ENCODE measurements around the gene ANTXR2.

Gene ANTXR2

GRCh38 chr4:80069108-80069836, 3.8 kb downstream of the ANTXR2 start:
- DNase-seq (ENCODE audit: low read depth): no peak

DNA sequence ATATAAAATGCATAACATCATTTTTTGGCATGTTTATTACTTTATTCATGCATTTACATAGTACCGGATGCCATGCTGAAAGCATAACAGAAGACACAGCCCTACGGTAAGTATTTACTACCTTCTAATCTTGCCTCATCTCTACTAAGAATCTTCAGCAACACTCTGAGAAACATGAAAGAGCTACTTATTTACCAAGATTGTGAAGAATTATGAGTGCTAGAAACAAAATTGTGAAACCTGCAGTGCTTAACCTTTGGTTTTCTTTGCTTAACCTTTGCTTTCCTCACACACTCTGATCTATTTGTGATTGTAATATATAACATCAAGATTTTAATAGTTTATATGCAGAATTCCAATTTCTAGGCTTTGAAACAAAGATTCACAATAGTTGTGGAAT, 7.4 kb downstream of the ANTXR2 start:
- DNase-seq (ENCODE audit: low read depth): no peak

- DNase-seq (ENCODE audit: low read depth): no peak
These were observed 10.5 kb downstream of the ANTXR2 start for GRCh38 chr4:80062527-80062926.

- DNase-seq (ENCODE audit: low read depth): no peak
These were observed 12.2 kb downstream of the ANTXR2 start for GRCh38 chr4:80060804-80061203.

- no peak for DNase-seq (ENCODE audit: low read depth)
These were observed 14.3 kb downstream of the ANTXR2 start for GRCh38 chr4:80058740-80059139.

GRCh38 chr4:80054375-80054774, 18.7 kb downstream of the ANTXR2 start:
- DNase-seq (ENCODE audit: low read depth): no peak

- no peak for DNase-seq (ENCODE audit: low read depth)
These were observed 19.7 kb downstream of the ANTXR2 start for GRCh38 chr4:80053140-80053910.

DNA sequence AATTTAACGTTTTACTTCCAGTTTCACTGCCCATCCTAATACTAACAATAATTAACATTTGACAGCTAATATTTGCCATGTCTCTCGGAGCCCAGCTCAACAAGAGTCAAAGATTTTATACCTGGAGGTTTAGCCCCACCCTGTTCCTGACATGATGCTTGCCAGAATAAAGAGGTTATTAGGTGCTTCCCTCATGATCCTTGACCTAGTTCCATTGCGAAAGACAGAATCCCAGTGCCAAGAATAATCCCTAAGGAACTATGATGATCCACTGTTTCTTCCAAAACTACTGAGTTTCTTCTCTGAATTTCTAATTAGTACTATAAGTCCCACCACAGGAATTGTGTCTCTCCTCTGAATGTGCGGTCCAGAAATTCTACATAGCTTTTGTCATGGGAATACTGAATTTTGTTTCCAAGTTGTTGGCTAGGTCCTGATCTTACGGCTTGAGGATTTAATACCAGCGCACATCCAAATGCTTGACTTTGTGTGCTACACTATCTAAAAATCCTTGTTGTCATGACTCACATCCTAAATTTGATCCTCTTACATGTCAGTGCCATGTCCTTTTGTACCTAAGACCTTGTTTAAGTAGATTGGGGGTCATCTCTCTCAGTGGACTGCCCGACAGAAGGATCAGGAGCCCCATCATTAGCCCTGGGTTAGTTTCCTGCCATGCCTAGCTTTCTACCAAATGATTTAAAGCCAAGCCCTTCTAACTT, 23.1 kb downstream of the ANTXR2 start:
- DNase-seq (ENCODE audit: low read depth): no peak

DNA sequence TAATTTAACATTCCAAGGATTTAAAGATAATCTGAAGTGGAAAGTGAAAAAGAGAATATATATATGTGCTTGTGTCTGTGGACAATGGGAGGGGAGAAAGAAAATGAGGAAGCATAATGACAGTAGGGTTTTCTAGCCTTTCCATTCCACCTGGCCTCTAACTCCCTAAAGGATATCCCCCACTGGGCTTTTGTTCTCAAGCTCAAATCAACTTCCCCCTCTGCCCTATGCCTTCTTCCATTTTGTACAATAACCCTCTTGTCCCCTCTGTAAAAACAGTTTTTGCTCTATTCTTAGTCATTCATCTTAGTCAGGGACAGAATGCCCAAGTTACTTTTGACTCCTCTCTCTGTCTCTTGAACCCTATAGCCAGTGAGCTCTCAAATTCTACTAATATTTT, 23.6 kb downstream of the ANTXR2 start:
- DNase-seq (ENCODE audit: low read depth): no peak

DNA sequence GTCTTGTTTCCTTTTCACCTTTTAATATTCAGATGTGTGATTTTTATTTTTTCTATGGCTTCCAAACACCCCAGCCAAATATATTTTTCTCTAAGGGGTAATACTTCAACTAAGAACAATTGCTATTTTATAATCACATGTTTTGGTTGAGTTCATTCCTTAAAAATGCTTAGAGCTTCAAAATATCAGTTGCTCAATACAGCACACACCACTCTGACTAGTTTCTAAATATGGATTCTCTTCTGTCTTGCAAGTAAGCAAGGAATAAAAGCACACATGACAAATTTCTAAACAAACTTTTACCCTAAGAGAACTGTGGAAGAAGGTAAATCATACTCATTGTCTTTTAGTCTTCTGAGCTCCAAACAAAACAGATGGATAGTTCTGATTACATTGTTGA, 27.2 kb downstream of the ANTXR2 start:
- DNase-seq (ENCODE audit: low read depth): no peak

- no peak for DNase-seq (ENCODE audit: low read depth)
These were observed 29.5 kb downstream of the ANTXR2 start for GRCh38 chr4:80043541-80043940.

DNA sequence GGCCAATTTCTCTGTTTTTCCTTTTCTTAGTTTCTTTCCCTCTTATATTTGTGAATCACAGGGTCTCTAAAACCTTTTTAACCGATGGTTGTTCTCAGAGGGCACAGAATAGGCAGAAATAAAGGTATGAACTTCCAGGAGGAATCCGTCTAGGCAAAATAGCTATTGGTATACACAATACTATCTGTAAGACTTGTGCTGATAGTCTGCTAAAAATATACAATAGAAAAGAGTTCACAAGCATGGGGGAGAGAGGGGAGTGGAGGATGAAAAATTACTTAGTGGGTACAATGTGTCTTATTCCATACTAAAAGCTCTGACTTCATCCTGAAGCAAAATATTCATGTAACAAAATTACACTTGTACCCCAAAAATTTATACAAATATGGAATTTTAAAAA, 30.2 kb downstream of the ANTXR2 start:
- no peak for DNase-seq (ENCODE audit: low read depth)

DNA sequence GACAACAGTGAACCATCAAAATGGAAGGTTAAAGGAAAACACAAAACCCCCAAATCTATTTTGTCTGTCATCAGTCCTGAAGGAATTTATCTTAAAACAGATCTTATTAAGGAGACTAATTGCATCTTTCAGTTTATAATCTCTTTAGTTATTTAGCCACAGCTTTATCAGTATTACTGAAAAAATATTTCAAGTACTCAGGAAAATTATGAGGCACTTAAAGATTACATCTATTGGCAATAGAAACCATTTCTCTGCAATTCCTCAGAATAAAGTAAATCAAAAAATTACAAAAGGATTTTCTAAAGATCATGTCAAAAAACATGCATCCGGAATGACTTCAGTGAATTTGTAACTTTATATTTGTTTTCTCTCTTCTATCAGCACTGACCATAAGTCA, 35.2 kb downstream of the ANTXR2 start:
- DNase-seq (ENCODE audit: low read depth): no peak

DNA sequence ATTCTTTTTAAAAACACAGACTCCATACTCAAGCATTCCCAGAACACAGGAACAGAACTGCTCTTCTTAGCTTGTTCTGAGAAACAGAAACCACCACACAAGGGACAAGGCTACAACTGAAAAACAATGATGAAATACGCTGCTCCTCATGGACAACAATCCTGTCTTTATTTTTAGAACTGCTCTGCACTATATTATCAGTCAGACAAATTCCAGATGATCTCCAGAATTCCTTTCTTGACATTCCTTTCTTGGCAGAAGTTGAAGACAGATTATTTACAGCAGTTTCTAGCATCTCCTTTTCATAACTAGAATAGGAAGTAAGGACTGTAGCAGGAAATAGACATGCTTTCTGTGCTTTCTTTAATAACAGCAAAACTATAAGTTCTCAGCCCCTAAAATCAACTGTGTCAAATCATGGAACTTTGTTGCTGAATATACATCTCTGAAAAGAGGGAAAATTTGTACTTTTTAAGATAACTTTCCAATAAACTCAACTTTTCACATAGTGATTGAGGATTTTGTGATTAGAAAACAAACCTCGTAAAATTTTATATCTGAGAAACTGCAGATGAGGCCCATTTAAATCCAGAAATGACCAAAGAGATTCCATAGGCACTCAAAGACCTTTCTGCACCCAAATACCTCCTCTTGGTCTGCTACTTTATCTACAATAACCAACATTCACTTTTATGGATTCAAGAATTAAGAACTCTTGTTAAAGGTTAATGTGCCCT, 35.9 kb downstream of the ANTXR2 start:
- DNase-seq (ENCODE audit: low read depth): no peak

- DNase-seq (ENCODE audit: low read depth): no peak
These were observed 36.7 kb downstream of the ANTXR2 start for GRCh38 chr4:80036306-80036705.

DNA sequence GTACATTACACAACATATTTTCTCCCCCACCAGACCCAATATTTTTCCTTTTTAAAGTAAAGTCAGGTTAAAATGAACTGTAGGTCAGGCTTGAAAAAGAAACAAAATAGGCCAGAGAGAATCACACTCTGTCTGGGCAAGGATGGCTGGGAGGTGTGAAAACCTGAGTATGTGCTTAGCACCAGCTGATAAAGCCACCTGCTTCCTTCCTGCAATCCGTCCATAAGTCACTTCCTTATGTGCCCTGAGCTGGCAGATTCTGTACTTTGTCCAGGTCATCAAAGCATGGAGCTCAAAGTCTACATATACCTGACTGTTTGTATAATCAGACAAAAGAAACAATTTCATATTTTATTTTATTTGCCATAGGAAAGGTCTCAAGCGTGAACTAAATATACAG, 37.7 kb downstream of the ANTXR2 start:
- no peak for DNase-seq (ENCODE audit: low read depth)

- no peak for DNase-seq (ENCODE audit: low read depth)
These were observed 39.4 kb downstream of the ANTXR2 start for GRCh38 chr4:80033581-80033980.

GRCh38 chr4:80029364-80029763, 43.7 kb downstream of the ANTXR2 start:
- no peak for DNase-seq (ENCODE audit: low read depth)

DNA sequence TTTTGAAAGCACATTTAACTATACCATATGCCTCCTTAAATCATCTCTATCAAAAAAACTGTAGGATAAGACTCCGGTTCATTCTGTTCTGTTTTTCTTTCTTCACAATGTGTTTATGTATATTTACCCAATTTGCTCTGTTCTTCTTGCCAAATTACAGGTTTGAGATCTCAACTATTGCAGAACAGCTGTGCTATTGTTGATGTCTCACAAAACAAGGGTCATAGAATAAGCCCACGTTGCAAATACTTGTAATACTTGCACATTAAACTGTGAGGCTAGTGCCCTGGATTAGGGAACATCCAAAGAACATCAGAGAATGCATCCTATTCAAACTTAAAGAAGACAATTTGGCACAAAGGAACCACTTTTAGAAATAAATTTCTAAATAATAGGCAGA, 45.4 kb downstream of the ANTXR2 start:
- no peak for DNase-seq (ENCODE audit: low read depth)

DNA sequence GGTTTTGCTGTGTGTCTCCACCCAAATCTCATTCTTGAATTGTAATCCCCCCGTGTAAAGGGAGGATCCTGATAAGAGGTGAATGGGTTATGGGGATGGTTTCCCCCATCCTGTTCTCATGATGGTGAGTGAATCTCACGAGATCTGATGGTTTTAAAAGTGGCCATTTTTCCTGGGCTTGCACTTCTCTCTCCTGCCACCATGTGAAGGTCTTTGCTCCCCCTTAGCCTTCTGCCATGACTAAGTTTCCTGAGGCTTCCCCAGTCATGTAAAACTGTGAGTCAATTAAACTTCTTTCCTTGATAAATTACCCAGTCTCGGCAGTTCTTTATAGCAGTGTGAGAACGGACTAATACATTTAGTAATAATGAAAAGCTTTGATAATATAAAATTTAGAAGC, 46.9 kb downstream of the ANTXR2 start:
- DNase-seq (ENCODE audit: low read depth): no peak

- DNase-seq (ENCODE audit: low read depth): no peak
These were observed 48.7 kb downstream of the ANTXR2 start for GRCh38 chr4:80024335-80024734.

DNA sequence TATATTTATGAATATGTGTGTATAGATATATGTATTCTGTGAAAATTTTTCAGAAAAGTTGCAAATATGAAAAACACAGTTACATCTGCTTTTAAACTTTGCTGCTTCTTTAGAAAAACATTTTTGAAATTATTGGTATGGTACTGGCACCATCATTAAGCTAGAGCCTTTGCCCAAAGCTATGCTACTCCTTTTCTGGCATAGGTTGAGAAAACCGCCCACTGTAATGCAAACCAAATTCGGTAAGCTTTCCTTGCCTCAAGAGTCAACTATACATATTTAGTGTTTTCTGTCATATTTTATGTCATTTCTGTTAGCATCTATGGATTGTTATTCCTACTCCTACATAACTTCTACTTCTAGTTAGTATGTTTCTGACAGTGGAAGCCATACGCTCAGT, 50.7 kb downstream of the ANTXR2 start:
- DNase-seq (ENCODE audit: low read depth): no peak

Data from stimulated activated CD8-positive, alpha-beta memory T cell treated with anti-CD3 and anti-CD28 coated beads, Interleukin-12 subunit alpha, Interleukin-12 subunit beta, amount 100 ng/mL, for 4 hours (primary cell).